GM10266 (cell line): Measurements from ENCODE around the gene PPIF.

Source experiments
- DNase-seq: peaks from one replicate; pipeline ENCODE4 v3.0.0; 2012; ENCODE audit errors: extremely low spot score
- TF ChIP-seq, protein P1 (sequence below): IDR thresholded peaks from 2 replicates; pipeline ENCODE4 v1.5.1; 2012; ENCODE audit warnings: mild to moderate bottlenecking, low read depth; ENCODE audit not compliant: control insufficient read depth, insufficient read depth; ENCODE audit errors: missing control alignments

Gene PPIF

GRCh38 chr10:79381804-79382221, 34.5 kb downstream of the PPIF start:
- TF ChIP-seq, protein P1, sequence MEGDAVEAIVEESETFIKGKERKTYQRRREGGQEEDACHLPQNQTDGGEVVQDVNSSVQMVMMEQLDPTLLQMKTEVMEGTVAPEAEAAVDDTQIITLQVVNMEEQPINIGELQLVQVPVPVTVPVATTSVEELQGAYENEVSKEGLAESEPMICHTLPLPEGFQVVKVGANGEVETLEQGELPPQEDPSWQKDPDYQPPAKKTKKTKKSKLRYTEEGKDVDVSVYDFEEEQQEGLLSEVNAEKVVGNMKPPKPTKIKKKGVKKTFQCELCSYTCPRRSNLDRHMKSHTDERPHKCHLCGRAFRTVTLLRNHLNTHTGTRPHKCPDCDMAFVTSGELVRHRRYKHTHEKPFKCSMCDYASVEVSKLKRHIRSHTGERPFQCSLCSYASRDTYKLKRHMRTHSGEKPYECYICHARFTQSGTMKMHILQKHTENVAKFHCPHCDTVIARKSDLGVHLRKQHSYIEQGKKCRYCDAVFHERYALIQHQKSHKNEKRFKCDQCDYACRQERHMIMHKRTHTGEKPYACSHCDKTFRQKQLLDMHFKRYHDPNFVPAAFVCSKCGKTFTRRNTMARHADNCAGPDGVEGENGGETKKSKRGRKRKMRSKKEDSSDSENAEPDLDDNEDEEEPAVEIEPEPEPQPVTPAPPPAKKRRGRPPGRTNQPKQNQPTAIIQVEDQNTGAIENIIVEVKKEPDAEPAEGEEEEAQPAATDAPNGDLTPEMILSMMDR: no peak
- no peak for DNase-seq

DNA sequence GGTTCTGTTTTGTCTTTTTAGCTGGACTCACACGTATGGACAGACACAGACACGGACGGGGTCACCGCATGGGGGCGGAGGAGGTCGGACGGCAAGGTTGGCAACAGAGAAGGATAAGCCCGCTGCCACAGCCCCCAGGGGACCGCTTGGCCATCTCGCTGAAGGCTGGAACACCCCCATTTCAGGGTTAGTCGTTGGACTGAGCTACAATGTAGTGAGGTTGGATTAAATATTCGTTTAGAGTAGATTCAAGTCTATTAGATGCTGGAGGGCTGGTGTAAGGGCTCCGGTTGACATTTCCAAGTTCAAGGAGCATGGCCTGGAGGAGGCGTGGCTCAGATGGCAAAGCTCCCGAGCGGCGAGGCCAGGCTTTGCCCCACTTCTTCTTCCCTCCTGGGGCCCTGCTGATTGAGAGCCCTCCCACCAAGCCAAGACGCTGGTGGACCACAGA, 35.2 kb downstream of the PPIF start:
- DNase-seq: no peak
- TF ChIP-seq, protein P1: no peak

GRCh38 chr10:79383974-79384606, 36.8 kb downstream of the PPIF start:
- TF ChIP-seq, protein P1: no peak
- DNase-seq: no peak

DNA sequence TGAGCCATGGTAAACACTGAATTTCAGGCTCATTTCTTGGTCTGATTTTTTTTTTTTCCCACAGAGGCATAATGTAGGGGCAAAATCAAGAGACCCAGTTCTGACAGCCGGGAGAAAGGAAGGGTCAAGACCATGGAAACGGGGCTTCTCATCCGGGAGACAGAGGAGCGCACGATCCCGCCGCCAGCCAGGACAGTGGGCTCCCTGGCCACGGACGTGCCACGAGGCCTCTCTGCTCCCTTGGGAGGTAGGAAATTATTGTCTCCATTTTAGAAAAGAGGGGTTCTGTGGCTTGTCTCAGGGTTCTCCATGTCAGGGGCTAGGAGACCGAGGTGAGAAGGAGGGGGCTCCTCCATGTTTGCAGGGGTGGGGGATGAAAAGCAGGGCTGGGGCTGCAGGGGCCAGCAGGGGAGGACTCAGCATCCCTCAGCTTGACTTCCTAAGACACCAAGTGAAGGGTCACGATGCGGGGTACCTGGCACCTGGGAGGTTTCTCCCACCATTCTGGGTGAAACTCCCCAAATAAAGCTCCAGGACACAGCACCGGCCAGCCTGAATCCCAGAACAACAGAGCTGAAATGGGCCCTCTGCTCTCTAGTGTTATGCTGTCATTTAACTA, 37.6 kb downstream of the PPIF start:
- TF ChIP-seq, protein P1: no peak
- no peak for DNase-seq

DNA sequence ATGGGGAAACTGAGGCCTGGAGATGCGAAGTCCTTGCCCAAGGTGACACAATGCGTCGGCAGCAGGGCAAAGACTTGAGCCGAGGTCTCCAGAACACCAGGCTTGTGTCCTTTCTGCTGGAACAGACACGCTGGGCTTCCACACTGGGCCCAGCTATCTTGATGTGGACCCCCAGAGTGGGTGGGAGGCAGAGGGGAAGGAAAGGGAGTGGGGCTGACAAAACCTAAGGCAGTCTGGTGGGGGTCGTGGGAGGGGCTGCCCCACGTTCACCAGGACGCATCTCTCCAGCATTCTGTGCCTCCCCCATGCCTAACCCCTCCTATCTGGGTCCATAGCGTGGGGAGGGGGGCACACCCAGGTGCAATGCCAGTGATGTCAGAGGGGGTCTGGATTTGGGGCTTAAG, 38.1 kb downstream of the PPIF start:
- no peak for DNase-seq
- TF ChIP-seq, protein P1: no peak

- no peak for DNase-seq
- TF ChIP-seq, protein P1: no peak
Measured at GRCh38 chr10:79385804-79386531, 38.7 kb downstream of the PPIF start.
